Renal cortical epithelial cell (primary cell): ENCODE data around the gene BCL10. TPM values are rescaled to one million over a fixed set of nuclear protein-coding genes. Genes with fewer than 3 reads are reported as not detected.

ENCODE experiments used
- DNase-seq: peaks from one replicate; pipeline ENCODE4 v3.0.0-alpha.2; 2011; ENCODE audit warnings: low read depth
- total RNA-seq: library from RNA; depleted of rRNA; stranded (reverse); fragments of >200 nt; gene quantifications from 2 replicates; pipeline ENCODE4 v1.2.3, GENCODE V29; 2014

BCL10 gene
- total RNA-seq, 1 donor from 2014 or later: 40.0 TPM

- no peak for DNase-seq
Measured at GRCh38 chr1:85220756-85221201, 55.7 kb downstream of the BCL10 start.

DNA sequence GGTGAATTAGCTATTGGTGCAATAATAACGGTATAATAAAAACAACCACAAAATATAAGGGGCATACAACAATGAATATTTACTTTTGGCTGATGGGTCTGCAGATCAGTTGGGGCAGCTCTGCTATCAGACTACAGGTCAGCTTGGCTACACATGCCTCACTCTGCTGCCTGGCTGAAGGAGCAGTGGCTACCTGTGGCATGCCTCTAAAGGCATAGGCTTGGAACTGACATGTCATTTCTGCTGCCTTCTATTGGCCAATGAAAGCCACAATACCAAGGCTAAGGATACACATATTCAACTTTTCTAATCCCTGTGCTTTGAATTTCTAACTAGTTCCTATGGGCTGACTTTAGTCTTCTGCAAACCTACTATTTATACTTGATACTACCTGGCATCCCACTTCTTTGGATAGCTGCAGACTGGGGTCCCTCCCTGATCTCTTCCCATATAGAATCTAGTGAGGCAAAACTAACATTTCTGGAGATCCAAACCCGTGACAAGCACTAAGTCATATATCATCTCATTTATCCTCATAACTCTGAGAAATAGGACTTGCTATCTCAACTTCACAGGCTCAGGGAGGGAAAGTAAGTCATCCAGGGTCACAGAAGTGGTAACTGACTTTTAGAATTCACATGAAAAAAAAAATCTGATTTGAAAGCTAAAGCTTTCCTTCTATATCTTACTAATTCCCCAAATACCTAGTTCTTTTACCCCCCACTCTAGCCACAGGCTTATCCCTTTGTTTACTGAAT is 56.4 kb downstream of the BCL10 start:
- no peak for DNase-seq

GRCh38 chr1:85216697-85217096 is 59.7 kb downstream of the BCL10 start:
- no peak for DNase-seq

Other genes starting within 250 kb of the BCL10 start
- 1.3 and 4.0 TPM in 2 replicates for gene MCOLN3, start 228.1 kb downstream of the BCL10 start, total RNA-seq
- gene SYDE2, start 75.6 kb downstream of the BCL10 start, total RNA-seq: 6.4 and 9.7 TPM in 2 replicates
- gene C1orf52, start 17.0 kb downstream of the BCL10 start, total RNA-seq: 18.5 and 21.7 TPM in 2 replicates
- gene DDAH1, start 188.5 kb upstream of the BCL10 start, total RNA-seq: 37.9 and 56.7 TPM in 2 replicates